Fibroblast of skin of abdomen (primary cell): ENCODE results near the gene SETD5.
A peak's percentile ranks its signal among the peaks of the same experiment; 100 is the strongest.

Experiments
- DNase-seq: peaks from one replicate; pipeline ENCODE4 v3.0.0-alpha.2; 2013

SETD5 gene

GRCh38 chr3:9388142-9388541 is 9.3 kb upstream of the SETD5 start:
- no peak for DNase-seq

- DNase-seq: no peak
These were observed 8.7 kb upstream of the SETD5 start for GRCh38 chr3:9388562-9389272.

- no peak for DNase-seq
These were observed 7.0 kb upstream of the SETD5 start for GRCh38 chr3:9390265-9390888.

- DNase-seq: no peak
These were observed 5.4 kb upstream of the SETD5 start for GRCh38 chr3:9392041-9392440.

- no peak for DNase-seq
These were observed 1.7 kb upstream of the SETD5 start for GRCh38 chr3:9395570-9396300.

GRCh38 chr3:9396301-9396631 is 1.1 kb upstream of the SETD5 start:
- DNase-seq: peak; percentile 97

- DNase-seq: peak; percentile 100
These were observed 633 bp upstream of the SETD5 start for GRCh38 chr3:9396632-9397331.

- DNase-seq: peak; percentile 46
These were observed 688 bp downstream of the SETD5 start for GRCh38 chr3:9397906-9398699.

GRCh38 chr3:9398700-9399336 is 1.4 kb downstream of the SETD5 start:
- peak; percentile 35 for DNase-seq

GRCh38 chr3:9399337-9399703 is 1.9 kb downstream of the SETD5 start:
- peak; percentile 38 for DNase-seq

GRCh38 chr3:9399746-9400145 is 2.3 kb downstream of the SETD5 start:
- peak; percentile 92 for DNase-seq

GRCh38 chr3:9400616-9401015 is 3.2 kb downstream of the SETD5 start:
- DNase-seq: no peak

- DNase-seq: no peak
These were observed 4.6 kb downstream of the SETD5 start for GRCh38 chr3:9401986-9402385.

- DNase-seq: peak; percentile 31
These were observed 5.2 kb downstream of the SETD5 start for GRCh38 chr3:9402410-9403228.

GRCh38 chr3:9403463-9403862 is 6.0 kb downstream of the SETD5 start:
- no peak for DNase-seq

GRCh38 chr3:9404680-9405079 is 7.3 kb downstream of the SETD5 start:
- no peak for DNase-seq

GRCh38 chr3:9405756-9406155 is 8.3 kb downstream of the SETD5 start:
- DNase-seq: no peak

- DNase-seq: no peak
These were observed 9.6 kb downstream of the SETD5 start for GRCh38 chr3:9406856-9407626.

GRCh38 chr3:9408061-9408460 is 10.6 kb downstream of the SETD5 start:
- DNase-seq: no peak

- no peak for DNase-seq
These were observed 11.1 kb downstream of the SETD5 start for GRCh38 chr3:9408546-9408945.
